Liver (tissue), 9 donors: ENCODE results near the gene ADAMTS14. TPM values are rescaled to one million over a fixed set of nuclear protein-coding genes. Genes with fewer than 3 reads are reported as not detected.
A peak's percentile ranks its signal among the peaks of the same experiment; 100 is the strongest.

ENCODE experiments used
- DNase-seq: peaks from one replicate; pipeline ENCODE4 v3.0.0-alpha.2; 2017; ENCODE audit warnings: low spot score
- H3K27ac ChIP-seq, 2 donors: one replicate each; pipeline ENCODE4 v1.7.0; 2013; ENCODE audit warnings: inconsistent platforms in 2 of 2, low read length in 2 of 2, control low read depth in 1 of 2, low read depth in 1 of 2, mild to moderate bottlenecking in 1 of 2
- H3K27me3 ChIP-seq, 4 donors: one replicate each; pipeline versions ENCODE4 v1.6.1 to v1.7.0; 2013; ENCODE audit warnings: low read length in 3 of 4, inconsistent platforms in 1 of 4, mild to moderate bottlenecking in 1 of 4, moderate library complexity in 1 of 4; ENCODE audit not compliant: control insufficient read depth in 4 of 4, insufficient read depth in 4 of 4
- H3K36me3 ChIP-seq, 4 donors: one replicate each; pipeline versions ENCODE4 v1.6.1 to v1.7.0; 2013; ENCODE audit warnings: low read length in 3 of 4, mild to moderate bottlenecking in 3 of 4, low read depth in 1 of 4, moderate library complexity in 1 of 4; ENCODE audit not compliant: control insufficient read depth in 4 of 4, insufficient read depth in 3 of 4
- H3K4me1 ChIP-seq, 4 donors: one replicate each; pipeline versions ENCODE4 v1.6.1 to v1.7.0; 2013; ENCODE audit warnings: low read length in 3 of 4, mild to moderate bottlenecking in 3 of 4, moderate library complexity in 1 of 4; ENCODE audit not compliant: control insufficient read depth in 4 of 4, insufficient read depth in 4 of 4
- H3K4me3 ChIP-seq, 3 donors: one replicate each; pipeline versions ENCODE4 v1.6.1 to v1.7.0; 2013; ENCODE audit warnings: low read length in 3 of 3, control low read depth in 1 of 3, low read depth in 1 of 3, mild to moderate bottlenecking in 1 of 3
- H3K9ac ChIP-seq, 2 donors: one replicate each; pipeline ENCODE4 v1.7.0; 2013; ENCODE audit warnings: low read length in 2 of 2, mild to moderate bottlenecking in 2 of 2, moderate library complexity in 2 of 2, control low read depth in 1 of 2, low read depth in 1 of 2
- H3K9me3 ChIP-seq, 4 donors: one replicate each; pipeline versions ENCODE4 v1.6.1 to v1.7.0; 2013; ENCODE audit warnings: low read length in 3 of 4; ENCODE audit not compliant: control insufficient read depth in 4 of 4
- FOXA1 ChIP-seq: IDR thresholded peaks from 2 replicates; pipeline ENCODE4 v1.6.1; 2016; ENCODE audit warnings: antibody characterized with exemption
- FOXA2 ChIP-seq: IDR thresholded peaks from 2 replicates; pipeline ENCODE4 v1.6.1; 2016; ENCODE audit warnings: antibody characterized with exemption
- HNF4A ChIP-seq, 2 donors: conservative IDR thresholded peaks; 2 replicates each; pipeline ENCODE4 v1.6.1; 2016; ENCODE audit warnings: antibody characterized with exemption in 2 of 2, mild to moderate bottlenecking in 2 of 2
- JUND ChIP-seq, 2 donors: IDR thresholded peaks; 2 replicates each; pipeline ENCODE4 v1.6.1; 2016; ENCODE audit warnings: antibody characterized with exemption in 2 of 2
- NR2F2 ChIP-seq: IDR thresholded peaks from 2 replicates; pipeline ENCODE4 v1.6.1; 2016; ENCODE audit warnings: antibody characterized with exemption
- RAD21 ChIP-seq, 2 donors: IDR thresholded peaks; 2 replicates each; pipeline ENCODE4 v1.6.1; 2016; ENCODE audit warnings: antibody characterized with exemption in 2 of 2, mild to moderate bottlenecking in 2 of 2
- RXRA ChIP-seq, 2 donors: IDR thresholded peaks; 2 replicates each; pipeline ENCODE4 v1.6.1; 2017 to 2018; ENCODE audit warnings: antibody characterized with exemption in 2 of 2, mild to moderate bottlenecking in 1 of 2
- SP1 ChIP-seq: IDR thresholded peaks from 2 replicates; pipeline ENCODE4 v1.6.1; 2018; ENCODE audit warnings: antibody characterized with exemption, mild to moderate bottlenecking
- WGBS: extraction: QIAGEN DNeasy Blood & Tissue Kit; methylation state at CpG from one replicate; pipeline ENCODE4 v1.1.7; 2013; 5-methylcytosine and 5-hydroxymethylcytosine counted together
- polyA plus RNA-seq, 2 donors: library from polyadenylated mRNA; stranded (reverse) in 1 of 2; unstranded in 1 of 2; fragments of 200-250 nt in 1 of 2; fragments of >200 nt in 1 of 2; fragmentation: Nextera tagmentation in 1 of 2; extraction: Ambion mirVana in 1 of 2; gene quantifications; one replicate each; pipeline versions ENCODE4 v1.2.1 to v1.2.3, GENCODE V29; 2013 to 2015
- total RNA-seq, 2 donors: library from RNA; depleted of rRNA; stranded (reverse); fragments of >200 nt; gene quantifications; one replicate each; pipeline ENCODE4 v1.2.3, GENCODE V29; 2014
- TF ChIP-seq, protein P1 (sequence below): fragments of 150-350 bp; IDR thresholded peaks from 2 replicates; pipeline ENCODE4 v1.5.1; 2017; ENCODE audit warnings: improper control_type of control experiment, low read depth, low read length; ENCODE audit not compliant: missing input control
- TF ChIP-seq, protein P2 (sequence below): IDR thresholded peaks from 2 replicates; pipeline ENCODE4 v1.6.1; 2016; ENCODE audit warnings: antibody characterized with exemption
- TF ChIP-seq, protein P3 (sequence below): IDR thresholded peaks from 2 replicates; pipeline ENCODE4 v1.6.1; 2016; ENCODE audit warnings: antibody characterized with exemption
- TF ChIP-seq, protein P4 (sequence below): IDR thresholded peaks from 2 replicates; pipeline ENCODE4 v1.6.1; 2016; ENCODE audit warnings: antibody characterized with exemption, mild to moderate bottlenecking
- donor health status: healthy.
- donor health status: healthy.
- donor health status: healthy.
- donor health status: healthy.
- donor health status: healthy.

The ADAMTS14 gene
- total and polyA plus RNA-seq, 4 donors, result 0.09 to 0.33 (median 0.13) TPM

DNA sequence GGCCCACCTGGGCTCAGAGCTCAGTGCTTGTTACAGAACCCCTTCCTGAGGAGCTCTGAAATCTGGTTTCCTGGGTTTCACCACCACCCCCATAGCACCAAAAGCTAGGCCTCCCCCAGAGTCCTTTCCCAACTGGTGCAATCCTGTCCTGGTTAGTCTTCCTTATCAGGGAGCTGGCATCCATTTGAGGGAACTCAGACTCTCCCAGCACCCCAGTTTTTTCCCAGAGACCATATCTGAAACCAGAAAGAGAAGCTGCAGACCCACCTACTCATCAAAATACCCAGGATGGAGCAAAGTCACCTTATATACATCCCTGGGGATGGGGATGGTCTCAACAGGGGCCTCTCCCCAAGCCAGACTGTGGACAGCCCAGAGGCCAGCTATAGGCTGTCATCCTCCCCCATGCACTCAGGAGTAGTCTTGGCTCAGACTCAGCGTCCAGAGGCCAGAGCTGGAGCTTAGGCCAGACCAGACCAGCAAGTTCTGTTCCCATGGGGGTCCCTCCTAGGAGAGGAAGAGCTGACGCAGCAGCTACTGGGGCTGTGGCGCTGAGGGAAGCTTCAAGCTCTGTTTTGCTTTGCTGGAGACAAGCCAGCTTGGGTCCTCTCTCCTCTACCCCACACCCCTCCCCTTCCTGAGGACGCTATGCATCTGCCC is 109.9 kb downstream of the ADAMTS14 start:
- Histone ChIP-seq H3K9ac (no peak overlapping the region), H3K9me3 (no peaks in the 10 kb centered on the region), H3K4me3 (no peak overlapping the region), H3K27ac (no peak overlapping the region), H3K27me3 (no peaks in the 10 kb centered on the region), H3K4me1 (no peaks in the 10 kb centered on the region), H3K36me3 (no peaks in the 10 kb centered on the region)
- no peak for TF ChIP-seq FOXA1
- TF ChIP-seq SP1, result no peak
- no peak for TF ChIP-seq HNF4A (conservative IDR thresholded peaks at IDR 0.05)
- TF ChIP-seq, protein P1, sequence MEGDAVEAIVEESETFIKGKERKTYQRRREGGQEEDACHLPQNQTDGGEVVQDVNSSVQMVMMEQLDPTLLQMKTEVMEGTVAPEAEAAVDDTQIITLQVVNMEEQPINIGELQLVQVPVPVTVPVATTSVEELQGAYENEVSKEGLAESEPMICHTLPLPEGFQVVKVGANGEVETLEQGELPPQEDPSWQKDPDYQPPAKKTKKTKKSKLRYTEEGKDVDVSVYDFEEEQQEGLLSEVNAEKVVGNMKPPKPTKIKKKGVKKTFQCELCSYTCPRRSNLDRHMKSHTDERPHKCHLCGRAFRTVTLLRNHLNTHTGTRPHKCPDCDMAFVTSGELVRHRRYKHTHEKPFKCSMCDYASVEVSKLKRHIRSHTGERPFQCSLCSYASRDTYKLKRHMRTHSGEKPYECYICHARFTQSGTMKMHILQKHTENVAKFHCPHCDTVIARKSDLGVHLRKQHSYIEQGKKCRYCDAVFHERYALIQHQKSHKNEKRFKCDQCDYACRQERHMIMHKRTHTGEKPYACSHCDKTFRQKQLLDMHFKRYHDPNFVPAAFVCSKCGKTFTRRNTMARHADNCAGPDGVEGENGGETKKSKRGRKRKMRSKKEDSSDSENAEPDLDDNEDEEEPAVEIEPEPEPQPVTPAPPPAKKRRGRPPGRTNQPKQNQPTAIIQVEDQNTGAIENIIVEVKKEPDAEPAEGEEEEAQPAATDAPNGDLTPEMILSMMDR, result no peak
- no peak for TF ChIP-seq RXRA (IDR thresholded peaks at IDR 0.05)
- no peak for TF ChIP-seq JUND (IDR thresholded peaks at IDR 0.05)
- TF ChIP-seq, protein P2, sequence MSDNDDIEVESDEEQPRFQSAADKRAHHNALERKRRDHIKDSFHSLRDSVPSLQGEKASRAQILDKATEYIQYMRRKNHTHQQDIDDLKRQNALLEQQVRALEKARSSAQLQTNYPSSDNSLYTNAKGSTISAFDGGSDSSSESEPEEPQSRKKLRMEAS, result no peak
- WGBS, result 81% methylated on average over 4 of the region's 4 CpGs
- peak; percentile 26 for DNase-seq

DNA sequence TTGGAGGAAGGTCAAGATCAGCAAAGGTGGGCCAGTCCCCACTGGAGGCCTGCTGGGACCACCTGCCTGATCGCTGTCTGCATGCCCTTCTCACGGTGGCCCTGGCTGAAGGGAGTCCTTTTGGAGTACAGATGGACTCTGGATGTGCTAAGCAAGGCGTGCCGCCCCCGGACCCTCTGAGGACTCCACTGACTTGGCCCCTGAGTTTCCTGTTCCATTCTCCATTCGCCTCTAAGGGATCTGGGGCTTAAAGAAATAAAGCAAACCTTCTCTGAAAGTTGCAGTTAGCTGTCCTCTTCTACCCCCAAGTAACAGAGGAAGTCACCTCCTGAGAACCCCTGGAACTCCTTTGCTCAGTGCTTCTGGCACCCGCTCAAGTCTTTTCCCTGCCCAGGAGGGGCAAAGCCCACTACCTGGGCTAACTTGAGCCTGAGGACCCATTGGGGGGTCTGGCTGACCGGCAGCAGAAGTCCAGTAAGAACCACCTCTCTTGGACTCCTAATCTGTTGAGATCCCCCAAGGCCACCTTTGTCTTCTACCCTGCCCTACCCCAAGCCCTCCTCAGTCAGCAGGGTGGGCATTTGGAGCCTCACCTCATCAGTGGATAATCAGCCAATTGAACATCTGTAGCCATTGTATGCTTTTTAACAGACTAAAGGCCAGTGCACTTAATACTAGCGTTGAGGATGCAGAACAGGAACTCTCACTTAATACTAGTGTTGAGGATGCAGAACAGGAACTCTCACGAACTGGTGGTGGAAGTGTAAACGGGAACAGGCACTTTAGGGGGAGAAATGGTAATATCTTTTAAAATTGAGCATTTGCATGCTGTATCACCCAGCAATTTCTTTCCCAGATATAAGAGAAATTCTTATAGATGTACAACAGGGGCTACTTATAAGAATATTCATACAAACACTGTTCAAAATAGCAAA is 110.7 kb downstream of the ADAMTS14 start:
- DNase-seq, result no peak
- TF ChIP-seq RAD21 (IDR thresholded peaks at IDR 0.05), result no peak
- TF ChIP-seq, protein P3, sequence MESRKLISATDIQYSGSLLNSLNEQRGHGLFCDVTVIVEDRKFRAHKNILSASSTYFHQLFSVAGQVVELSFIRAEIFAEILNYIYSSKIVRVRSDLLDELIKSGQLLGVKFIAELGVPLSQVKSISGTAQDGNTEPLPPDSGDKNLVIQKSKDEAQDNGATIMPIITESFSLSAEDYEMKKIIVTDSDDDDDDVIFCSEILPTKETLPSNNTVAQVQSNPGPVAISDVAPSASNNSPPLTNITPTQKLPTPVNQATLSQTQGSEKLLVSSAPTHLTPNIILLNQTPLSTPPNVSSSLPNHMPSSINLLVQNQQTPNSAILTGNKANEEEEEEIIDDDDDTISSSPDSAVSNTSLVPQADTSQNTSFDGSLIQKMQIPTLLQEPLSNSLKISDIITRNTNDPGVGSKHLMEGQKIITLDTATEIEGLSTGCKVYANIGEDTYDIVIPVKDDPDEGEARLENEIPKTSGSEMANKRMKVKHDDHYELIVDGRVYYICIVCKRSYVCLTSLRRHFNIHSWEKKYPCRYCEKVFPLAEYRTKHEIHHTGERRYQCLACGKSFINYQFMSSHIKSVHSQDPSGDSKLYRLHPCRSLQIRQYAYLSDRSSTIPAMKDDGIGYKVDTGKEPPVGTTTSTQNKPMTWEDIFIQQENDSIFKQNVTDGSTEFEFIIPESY, result no peak
- no peak for TF ChIP-seq JUND (IDR thresholded peaks at IDR 0.05)
- TF ChIP-seq, protein P4, sequence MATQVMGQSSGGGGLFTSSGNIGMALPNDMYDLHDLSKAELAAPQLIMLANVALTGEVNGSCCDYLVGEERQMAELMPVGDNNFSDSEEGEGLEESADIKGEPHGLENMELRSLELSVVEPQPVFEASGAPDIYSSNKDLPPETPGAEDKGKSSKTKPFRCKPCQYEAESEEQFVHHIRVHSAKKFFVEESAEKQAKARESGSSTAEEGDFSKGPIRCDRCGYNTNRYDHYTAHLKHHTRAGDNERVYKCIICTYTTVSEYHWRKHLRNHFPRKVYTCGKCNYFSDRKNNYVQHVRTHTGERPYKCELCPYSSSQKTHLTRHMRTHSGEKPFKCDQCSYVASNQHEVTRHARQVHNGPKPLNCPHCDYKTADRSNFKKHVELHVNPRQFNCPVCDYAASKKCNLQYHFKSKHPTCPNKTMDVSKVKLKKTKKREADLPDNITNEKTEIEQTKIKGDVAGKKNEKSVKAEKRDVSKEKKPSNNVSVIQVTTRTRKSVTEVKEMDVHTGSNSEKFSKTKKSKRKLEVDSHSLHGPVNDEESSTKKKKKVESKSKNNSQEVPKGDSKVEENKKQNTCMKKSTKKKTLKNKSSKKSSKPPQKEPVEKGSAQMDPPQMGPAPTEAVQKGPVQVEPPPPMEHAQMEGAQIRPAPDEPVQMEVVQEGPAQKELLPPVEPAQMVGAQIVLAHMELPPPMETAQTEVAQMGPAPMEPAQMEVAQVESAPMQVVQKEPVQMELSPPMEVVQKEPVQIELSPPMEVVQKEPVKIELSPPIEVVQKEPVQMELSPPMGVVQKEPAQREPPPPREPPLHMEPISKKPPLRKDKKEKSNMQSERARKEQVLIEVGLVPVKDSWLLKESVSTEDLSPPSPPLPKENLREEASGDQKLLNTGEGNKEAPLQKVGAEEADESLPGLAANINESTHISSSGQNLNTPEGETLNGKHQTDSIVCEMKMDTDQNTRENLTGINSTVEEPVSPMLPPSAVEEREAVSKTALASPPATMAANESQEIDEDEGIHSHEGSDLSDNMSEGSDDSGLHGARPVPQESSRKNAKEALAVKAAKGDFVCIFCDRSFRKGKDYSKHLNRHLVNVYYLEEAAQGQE, result no peak
- TF ChIP-seq, protein P2, result no peak
- no peak for TF ChIP-seq FOXA2
- TF ChIP-seq NR2F2, result no peak
- TF ChIP-seq RXRA (IDR thresholded peaks at IDR 0.05), result no peak
- Histone ChIP-seq H3K9ac (no peak overlapping the region), H3K9me3 (no peaks in the 10 kb centered on the region), H3K36me3 (no peaks in the 10 kb centered on the region), H3K27me3 (no peaks in the 10 kb centered on the region), H3K4me1 (no peaks in the 10 kb centered on the region), H3K4me3 (no peak overlapping the region), H3K27ac (no peak overlapping the region)
- WGBS, result 80% methylated on average over 11 of the region's 11 CpGs
